Endothelial cell of umbilical vein (primary cell): ENCODE measurements around the gene TERT. TPM values are rescaled to one million over a fixed set of nuclear protein-coding genes. Genes with fewer than 3 reads are reported as not detected.

Experiments used
- BruUV-seq: library from RNA; stranded (reverse); fragments of 400-500 nt; replicated peaks from 2 replicates; lab custom pipeline; 2021; lab: Mats Ljungman, UMichigan
- CTCF ChIA-PET: fragments of 300-600, 350-600 bp; sonication (Branson Sonifier 250); formaldehyde crosslinking; loops from one replicate; lab custom pipeline; 2021; ENCODE audit warnings: antibody characterized with exemption, inconsistent platforms; lab: Charles Lee
- POLR2A ChIA-PET: fragments of 300-600, 350-600 bp; sonication (Branson Sonifier 250); formaldehyde crosslinking; loops from one replicate; lab custom pipeline; 2021; ENCODE audit warnings: antibody characterized with exemption, inconsistent platforms; lab: Charles Lee
- DNase-seq: peaks from one replicate; pipeline ENCODE4 v3.0.0-alpha.2; 2011; ENCODE audit warnings: low read depth, low spot score
- FAIRE-seq: peaks from 2 replicates; lab custom pipeline; 2011; peaks lifted over from hg19 to GRCh38; lab: Jason Lieb, UNC
- H2AFZ ChIP-seq: 2 replicates; pipeline ENCODE4 v1.6.0; 2012; ENCODE audit warnings: low read depth, low read length, control low read depth, inconsistent platforms
- H3K27ac ChIP-seq: 2 replicates; pipeline ENCODE4 v1.5.1; 2011; ENCODE audit warnings: low read depth, mild to moderate bottlenecking, control low read depth, low read length, moderate library complexity; ENCODE audit not compliant: insufficient read depth
- H3K27me3 ChIP-seq, 2 experiments: 2 replicates each; pipeline versions ENCODE4 v1.6.0 to v1.6.1; 2011; ENCODE audit warnings: low read length in 2 of 2, mixed read lengths in 1 of 2; ENCODE audit not compliant: control insufficient read depth in 2 of 2, insufficient read depth in 2 of 2
- H3K36me3 ChIP-seq, 2 experiments: 2 replicates in 1 of 2; 3 replicates in 1 of 2; pipeline ENCODE4 v1.5.1; 2011; ENCODE audit warnings: low read length in 2 of 2, mild to moderate bottlenecking in 1 of 2, moderate library complexity in 1 of 2; ENCODE audit not compliant: control insufficient read depth in 2 of 2, insufficient read depth in 2 of 2; ENCODE audit errors: extremely low read depth in 1 of 2
- H3K4me1 ChIP-seq: 3 replicates; pipeline ENCODE4 v1.5.1; 2011; ENCODE audit warnings: mild to moderate bottlenecking, low read length; ENCODE audit not compliant: control insufficient read depth, insufficient read depth; ENCODE audit errors: extremely low read depth
- H3K4me2 ChIP-seq: 2 replicates; pipeline ENCODE4 v1.6.1; 2011; ENCODE audit warnings: low read length, control low read depth, mixed read lengths; ENCODE audit not compliant: insufficient read depth
- H3K4me3 ChIP-seq, 3 experiments: fragments of 200-600 bp in 1 of 3; sonication (generic), shearing (Covaris generic) in 1 of 3; replicated peaks in 1 of 3; 2 replicates each; pipeline ENCODE4 v1.5.1; 2011 to 2016; ENCODE audit warnings: control low read depth in 3 of 3, low read length in 3 of 3, mild to moderate bottlenecking in 2 of 3, inconsistent platforms in 1 of 3, low read depth in 1 of 3, moderate library complexity in 1 of 3; ENCODE audit not compliant: insufficient read depth in 1 of 3
- H3K79me2 ChIP-seq: 2 replicates; pipeline ENCODE4 v1.6.0; 2012; ENCODE audit warnings: low read length, inconsistent platforms; ENCODE audit not compliant: control insufficient read depth, insufficient read depth
- H3K9ac ChIP-seq: replicated peaks from 2 replicates; pipeline ENCODE3; 2011; ENCODE audit warnings: low read length, control low read depth; ENCODE audit not compliant: insufficient read depth; ENCODE audit errors: extremely low read depth
- H3K9me1 ChIP-seq: replicated peaks from 3 replicates; pipeline ENCODE4 v1.6.0; 2011; ENCODE audit warnings: mild to moderate bottlenecking, low read length; ENCODE audit not compliant: control insufficient read depth, insufficient read depth; ENCODE audit errors: extremely low read depth
- H3K9me3 ChIP-seq: replicated peaks from 2 replicates; pipeline ENCODE4 v1.5.1; 2012; ENCODE audit warnings: low read length, inconsistent platforms; ENCODE audit not compliant: control insufficient read depth, insufficient read depth
- H4K20me1 ChIP-seq: replicated peaks from 2 replicates; pipeline ENCODE3; 2011; ENCODE audit warnings: mild to moderate bottlenecking, low read length; ENCODE audit not compliant: control insufficient read depth, insufficient read depth; ENCODE audit errors: extremely low read depth
- EZH2 ChIP-seq: IDR thresholded peaks from 2 replicates; pipeline ENCODE4 v1.6.1; 2012; ENCODE audit warnings: borderline replicate concordance, low read depth, mild to moderate bottlenecking, moderate library complexity, low read length, inconsistent platforms; ENCODE audit not compliant: severe bottlenecking
- FOS ChIP-seq: IDR thresholded peaks from 2 replicates; pipeline ENCODE4 v1.6.1; 2011; ENCODE audit warnings: mild to moderate bottlenecking, low read length, moderate library complexity, borderline replicate concordance; ENCODE audit not compliant: insufficient read depth
- GATA2 ChIP-seq: IDR thresholded peaks from 2 replicates; pipeline ENCODE4 v1.7.0; 2011; ENCODE audit warnings: low read depth, mild to moderate bottlenecking, moderate library complexity, mixed read lengths, low read length; ENCODE audit not compliant: insufficient read length, insufficient read depth
- JUN ChIP-seq: IDR thresholded peaks from 2 replicates; pipeline ENCODE4 v1.6.1; 2011; ENCODE audit warnings: borderline replicate concordance, low read depth; ENCODE audit not compliant: insufficient read length, insufficient read depth
- MAX ChIP-seq: IDR thresholded peaks from 2 replicates; pipeline ENCODE4 v1.6.1; 2011; ENCODE audit not compliant: insufficient read depth, insufficient read length
- MYC ChIP-seq: IDR thresholded peaks from one replicate; pipeline ENCODE4 v1.6.1; 2011; ENCODE audit warnings: mild to moderate bottlenecking, low read depth, low read length
- POLR2A ChIP-seq: IDR thresholded peaks from 2 replicates; pipeline ENCODE4 v1.6.1; 2012; ENCODE audit warnings: low read depth, mild to moderate bottlenecking, control low read depth, low read length
- POLR2AphosphoS5 ChIP-seq: IDR thresholded peaks from 2 replicates; pipeline ENCODE4 v1.6.1; 2012; ENCODE audit warnings: low read depth, mild to moderate bottlenecking, control low read depth, low read length, moderate library complexity; ENCODE audit not compliant: insufficient read depth
- dilution Hi-C: fragments of 300-500 bp; cut with MboI; formaldehyde crosslinking; loops from one replicate; pipeline ENCODE4 v1.15.0; 2019; ENCODE audit warnings: low sequenced_read_pairs; ENCODE audit not compliant: extremely low pct_ligation_motif_present
- intact Hi-C: fragments of 100-400 bp; cut with micrococcal nuclease; formaldehyde crosslinking; loops from one replicate; pipeline ENCODE4 v1.10.0; 2022
- polyA plus RNA-seq, 4 experiments: library from polyadenylated mRNA; depleted of rRNA in 3 of 4; stranded (reverse) in 3 of 4; unstranded in 1 of 4; fragments of >200 nt; gene quantifications; 2 replicates each; pipeline versions ENCODE4 v1.2.1 to v1.2.3, GENCODE V29; 2011 to 2012; ENCODE audit warnings: missing spikeins in 1 of 4
- total RNA-seq: library from RNA; stranded (reverse); gene quantifications from 2 replicates; pipeline ENCODE4 v1.2.3, GENCODE V29; 2021
- TF ChIP-seq, protein P1 (sequence below), 2 donors: IDR thresholded peaks; 1 replicate in 1 of 2; 2 replicates in 1 of 2; pipeline ENCODE4 v1.5.1; 2011; ENCODE audit warnings: low read length in 2 of 2, mild to moderate bottlenecking in 2 of 2, moderate library complexity in 2 of 2, control low read depth in 1 of 2, inconsistent platforms in 1 of 2, low read depth in 1 of 2; ENCODE audit not compliant: insufficient read depth in 1 of 2; ENCODE audit errors: extremely low read depth in 1 of 2

Gene TERT
- total and polyA plus RNA-seq, 2 donors (not counting 3 experiments of a cell fraction or from before 2014, with no cell fraction given): 0.04 TPM; not detected in 1

- no peak for FAIRE-seq
- Histone ChIP-seq H3K79me2 (no peaks in the 10 kb centered on the region), H3K27ac (no peak overlapping the region), H3K4me3 (no peak overlapping the region), H3K9me3 (no peaks in the 10 kb centered on the region), H3K4me1 (no peaks in the 10 kb centered on the region), H4K20me1 (no peaks in the 10 kb centered on the region), H3K4me2 (no peak overlapping the region), H3K36me3 (no peaks in the 10 kb centered on the region), H3K9ac (no peak overlapping the region), H2AFZ (no peak overlapping the region), H3K27me3 (no peaks in the 10 kb centered on the region), H3K9me1 (no peaks in the 10 kb centered on the region)
- BruUV-seq: no TSS peak
- dilution Hi-C loops (no loop called here), intact Hi-C loops (no loop called here)
- TF ChIP-seq MYC (no peak), FOS (no peak), POLR2A (no peak), POLR2AphosphoS5 (no peak), EZH2 (no peak), MAX (no peak), GATA2 (no peak), JUN (no peak)
- TF ChIP-seq, protein P1, sequence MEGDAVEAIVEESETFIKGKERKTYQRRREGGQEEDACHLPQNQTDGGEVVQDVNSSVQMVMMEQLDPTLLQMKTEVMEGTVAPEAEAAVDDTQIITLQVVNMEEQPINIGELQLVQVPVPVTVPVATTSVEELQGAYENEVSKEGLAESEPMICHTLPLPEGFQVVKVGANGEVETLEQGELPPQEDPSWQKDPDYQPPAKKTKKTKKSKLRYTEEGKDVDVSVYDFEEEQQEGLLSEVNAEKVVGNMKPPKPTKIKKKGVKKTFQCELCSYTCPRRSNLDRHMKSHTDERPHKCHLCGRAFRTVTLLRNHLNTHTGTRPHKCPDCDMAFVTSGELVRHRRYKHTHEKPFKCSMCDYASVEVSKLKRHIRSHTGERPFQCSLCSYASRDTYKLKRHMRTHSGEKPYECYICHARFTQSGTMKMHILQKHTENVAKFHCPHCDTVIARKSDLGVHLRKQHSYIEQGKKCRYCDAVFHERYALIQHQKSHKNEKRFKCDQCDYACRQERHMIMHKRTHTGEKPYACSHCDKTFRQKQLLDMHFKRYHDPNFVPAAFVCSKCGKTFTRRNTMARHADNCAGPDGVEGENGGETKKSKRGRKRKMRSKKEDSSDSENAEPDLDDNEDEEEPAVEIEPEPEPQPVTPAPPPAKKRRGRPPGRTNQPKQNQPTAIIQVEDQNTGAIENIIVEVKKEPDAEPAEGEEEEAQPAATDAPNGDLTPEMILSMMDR (IDR thresholded peaks at IDR 0.05; ENCODE audit: extremely low read depth in 1 of 2, insufficient read depth in 1 of 2, low read depth in 1 of 2, low read length in 2 of 2): no peak
- ChIA-PET CTCF (no interaction called here), POLR2A (no interaction called here)
- DNase-seq: no peak
Measured at GRCh38 chr5:1205255-1206180, 89.3 kb downstream of the TERT start.
